ENCODE results near the gene CTXN1.
"Not testable (repeated sequence)": the region's sequence is repeated elsewhere in the genome, so short reads cannot be mapped to it uniquely, and the experiment has no call there.

Gene CTXN1

GRCh38 chr19:7924651-7925170 is 1.2 kb downstream of the CTXN1 start:
- no peak for DNase-seq

GRCh38 chr19:7924241-7924640 is 1.7 kb downstream of the CTXN1 start:
- DNase-seq: no peak

DNA sequence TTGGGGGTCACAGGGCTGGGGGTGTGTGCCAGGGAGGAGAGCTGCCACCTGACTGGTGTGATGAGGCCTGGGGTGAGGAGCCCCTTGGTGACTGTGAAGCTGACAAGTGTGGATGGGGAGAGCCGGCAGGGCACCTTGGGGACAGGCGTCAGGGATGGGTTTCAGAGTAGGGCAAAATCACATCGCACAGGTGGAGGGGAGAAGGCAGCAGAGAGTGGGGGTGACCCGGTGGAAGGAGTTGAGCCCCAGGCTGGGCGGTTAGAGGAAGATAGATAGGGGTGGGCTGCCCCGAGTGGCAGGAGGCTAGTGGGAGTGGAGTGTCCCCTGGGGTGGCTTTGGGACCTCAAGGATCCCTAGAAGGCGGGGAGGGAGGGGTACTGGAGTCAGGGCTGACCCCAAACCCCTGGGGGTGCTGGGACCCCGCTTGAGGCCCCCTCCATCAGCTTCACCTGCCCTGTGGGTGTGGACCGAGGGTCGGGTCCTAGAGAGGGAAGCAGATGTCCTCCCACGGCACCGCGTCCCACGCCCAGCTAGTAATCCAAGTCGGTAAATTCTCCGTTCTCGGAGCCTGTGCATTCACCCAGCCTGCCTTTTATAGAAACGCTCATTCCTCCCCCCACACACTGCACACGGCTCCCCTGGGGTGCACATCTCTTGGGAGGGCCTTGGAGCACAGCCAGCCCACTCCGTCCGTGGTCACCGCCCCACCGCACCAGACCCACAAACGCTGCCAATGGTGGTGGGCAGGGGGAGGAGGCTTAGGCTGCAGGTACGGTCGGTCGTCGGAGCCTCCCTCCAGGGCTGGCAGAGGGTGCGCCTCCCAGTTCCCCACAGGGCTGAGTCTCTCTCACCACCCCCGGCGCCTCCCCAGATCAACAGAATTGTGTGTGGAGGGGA is 2.4 kb downstream of the CTXN1 start:
- DNase-seq: no peak

DNA sequence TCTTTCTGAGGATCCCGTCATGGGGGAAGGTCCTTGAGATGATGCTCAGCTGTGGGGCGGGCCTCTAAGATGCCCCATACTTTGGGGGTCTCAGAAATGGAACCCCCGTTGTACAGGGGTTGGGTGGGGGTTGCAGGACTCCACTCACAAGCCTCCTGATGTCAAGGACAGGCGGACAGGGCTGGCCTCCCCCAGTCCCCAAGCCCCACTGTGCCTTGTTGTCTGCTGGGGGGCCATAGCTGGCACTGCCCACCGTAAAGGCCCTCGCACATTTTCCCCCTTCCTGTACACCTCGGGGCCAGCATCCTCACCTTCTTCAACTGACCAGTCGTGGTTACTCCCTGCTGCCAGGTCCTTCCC is 3.1 kb downstream of the CTXN1 start:
- DNase-seq: no peak

GRCh38 chr19:7921967-7922835 is 3.7 kb downstream of the CTXN1 start:
- no peak for DNase-seq

DNA sequence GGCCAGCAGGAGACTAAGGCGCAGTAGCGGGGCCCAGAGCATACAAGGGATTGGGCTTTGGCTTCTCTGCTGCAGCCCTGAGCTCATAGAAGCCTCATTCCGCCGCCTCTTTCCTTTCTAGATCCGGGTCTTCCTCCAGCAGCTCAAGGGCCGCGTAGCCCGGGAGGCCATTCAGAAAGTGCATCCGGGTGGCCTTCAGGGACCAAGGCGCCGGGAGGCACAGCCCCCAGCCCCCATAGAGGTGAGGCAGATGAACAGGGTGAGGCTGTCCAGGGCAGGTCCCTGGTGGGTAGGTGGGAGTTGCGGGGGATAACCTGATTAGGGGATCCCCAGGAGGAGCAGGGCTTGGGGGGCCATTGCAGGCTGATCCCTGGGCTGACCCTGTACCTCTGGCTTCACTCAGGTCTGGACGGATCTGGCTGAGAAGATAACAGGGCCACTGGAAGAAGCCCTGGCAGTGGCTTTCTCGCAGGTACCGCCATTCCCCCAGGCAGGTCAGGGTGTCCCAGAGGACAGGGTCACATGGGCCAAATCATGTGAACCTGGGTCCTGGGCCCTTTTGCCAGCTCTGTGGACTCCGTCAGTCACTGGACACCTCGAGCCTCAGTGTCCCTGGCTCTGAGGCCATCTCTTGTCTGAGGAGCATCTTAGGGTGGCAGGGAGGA is 4.5 kb downstream of the CTXN1 start:
- no peak for DNase-seq

DNA sequence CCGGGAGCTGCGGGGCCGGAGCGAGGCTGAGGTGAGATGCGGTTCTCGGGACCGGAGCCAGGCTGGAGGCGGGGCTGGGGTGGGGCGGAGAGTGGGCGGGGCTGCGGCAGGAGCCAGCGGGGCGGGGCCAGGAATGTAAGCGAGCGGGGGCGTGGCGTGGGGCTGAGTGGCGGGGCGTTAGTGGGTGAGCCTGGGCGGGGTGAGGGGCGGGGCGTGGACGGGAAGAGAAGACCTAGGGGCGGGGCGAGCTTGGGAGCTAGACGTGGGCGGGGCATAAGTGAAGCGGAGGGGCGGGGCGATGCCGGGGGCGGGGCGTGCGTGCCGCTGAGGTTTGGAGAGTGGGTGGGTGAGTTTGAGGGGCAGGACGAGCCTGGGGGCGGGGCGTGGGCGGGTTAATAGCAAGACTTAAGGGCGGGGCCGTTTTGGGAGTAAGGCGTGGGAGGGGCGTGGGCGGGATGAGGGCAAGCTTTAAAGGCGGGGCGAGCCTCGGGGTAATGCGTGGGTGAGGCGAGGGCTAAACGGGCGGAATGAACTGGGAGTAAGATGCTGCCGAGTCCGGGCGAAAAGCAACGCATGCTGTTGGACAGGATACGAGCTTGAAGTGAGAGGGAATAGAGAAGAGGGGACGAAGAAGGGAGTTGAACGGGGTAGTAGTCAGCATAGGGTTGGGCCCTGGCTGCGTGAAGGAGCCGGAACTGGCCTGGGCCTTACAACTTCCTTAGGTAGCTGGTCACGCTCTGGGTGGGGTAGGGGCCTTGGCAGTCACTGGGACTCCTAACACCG is 5.2 kb downstream of the CTXN1 start:
- DNase-seq: peak; percentile 99

DNA sequence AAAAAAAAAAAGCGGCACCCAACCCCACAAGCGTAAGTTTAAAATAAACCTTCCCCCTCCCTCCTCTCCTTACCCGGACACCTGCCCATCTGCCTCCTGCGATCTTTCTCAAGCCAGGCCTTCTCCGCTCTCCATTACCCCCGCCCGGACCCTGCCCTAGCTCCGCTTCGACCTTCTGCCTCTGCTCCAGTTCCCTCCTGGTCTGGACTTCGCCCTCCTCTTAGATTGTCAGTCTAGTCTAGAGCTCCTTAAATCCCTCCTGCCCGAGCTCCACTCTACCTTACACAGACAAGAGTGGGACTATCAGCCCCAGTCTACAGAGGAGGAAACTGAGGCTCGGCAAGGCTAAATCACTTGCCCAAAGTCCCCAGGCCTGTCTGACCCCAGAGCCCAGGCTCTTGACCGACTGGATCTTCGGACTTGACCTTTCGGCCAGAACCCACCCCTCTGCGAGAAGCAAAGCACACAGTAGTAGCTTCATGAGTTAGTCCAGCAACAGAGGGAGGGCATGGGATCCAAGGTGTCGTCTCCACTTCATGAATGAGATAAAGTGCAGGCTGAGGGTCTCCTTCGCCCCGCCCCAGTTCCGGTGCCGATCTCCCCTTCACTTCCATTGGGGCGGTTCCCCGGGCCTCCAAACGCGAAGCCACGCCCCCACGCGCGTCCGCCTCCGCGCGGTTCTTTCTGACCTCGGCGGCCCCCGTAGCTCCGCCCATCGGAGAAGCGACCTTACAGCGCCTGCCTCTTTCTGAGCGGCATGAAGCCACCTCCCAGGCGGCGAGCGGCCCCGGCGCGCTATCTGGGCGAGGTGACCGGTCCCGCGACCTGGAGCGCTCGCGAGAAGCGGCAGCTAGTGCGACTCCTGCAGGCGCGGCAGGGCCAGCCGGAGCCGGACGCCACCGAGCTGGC is 6.1 kb downstream of the CTXN1 start, which contains the start of gene SNAPC2:
Gene SNAPC2, plus strand, starts transcription at position 729 of the 909 bp plus-strand sequence. Its CDS starts 29 bp downstream, at position 758.
- peak; percentile 98 for DNase-seq

DNA sequence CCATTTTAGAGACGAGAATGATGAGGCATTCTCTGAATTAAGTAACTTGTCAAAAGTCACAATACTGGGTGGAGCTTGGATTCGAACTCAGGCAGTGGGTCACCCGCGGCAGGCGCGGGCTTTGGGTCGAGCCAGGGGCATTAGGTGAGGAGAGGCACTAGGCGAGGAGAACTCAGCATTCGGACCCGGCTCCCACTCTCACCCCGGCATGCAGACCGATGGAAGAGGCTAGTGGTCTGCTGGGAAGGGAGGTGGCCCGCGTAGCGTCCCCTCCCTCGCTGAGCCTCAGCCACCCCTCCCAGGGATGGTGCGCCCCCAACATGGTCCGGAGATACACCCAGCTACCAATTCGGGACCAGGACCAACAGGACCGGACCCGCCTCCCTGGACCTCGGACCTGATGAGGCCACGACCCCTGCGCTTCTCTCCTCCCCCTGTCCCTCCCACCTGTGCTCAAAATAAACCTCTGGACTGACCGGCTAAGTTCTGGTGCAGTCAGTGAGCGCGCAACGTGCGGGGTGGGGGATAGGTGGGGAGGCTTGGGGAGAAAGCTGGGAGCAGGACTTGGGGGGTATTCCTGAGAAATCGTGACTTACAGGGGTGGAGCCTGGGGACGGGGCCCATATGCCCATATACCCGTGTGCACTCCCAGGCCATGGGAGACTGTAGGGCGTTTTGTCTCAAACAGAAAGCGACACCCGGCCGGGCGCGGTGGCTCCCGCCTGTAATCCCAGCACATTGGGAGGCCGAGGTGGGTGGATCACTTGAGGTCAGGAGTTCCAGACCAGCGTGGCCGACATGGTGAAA is 7.1 kb downstream of the CTXN1 start:
- DNase-seq: no peak

DNA sequence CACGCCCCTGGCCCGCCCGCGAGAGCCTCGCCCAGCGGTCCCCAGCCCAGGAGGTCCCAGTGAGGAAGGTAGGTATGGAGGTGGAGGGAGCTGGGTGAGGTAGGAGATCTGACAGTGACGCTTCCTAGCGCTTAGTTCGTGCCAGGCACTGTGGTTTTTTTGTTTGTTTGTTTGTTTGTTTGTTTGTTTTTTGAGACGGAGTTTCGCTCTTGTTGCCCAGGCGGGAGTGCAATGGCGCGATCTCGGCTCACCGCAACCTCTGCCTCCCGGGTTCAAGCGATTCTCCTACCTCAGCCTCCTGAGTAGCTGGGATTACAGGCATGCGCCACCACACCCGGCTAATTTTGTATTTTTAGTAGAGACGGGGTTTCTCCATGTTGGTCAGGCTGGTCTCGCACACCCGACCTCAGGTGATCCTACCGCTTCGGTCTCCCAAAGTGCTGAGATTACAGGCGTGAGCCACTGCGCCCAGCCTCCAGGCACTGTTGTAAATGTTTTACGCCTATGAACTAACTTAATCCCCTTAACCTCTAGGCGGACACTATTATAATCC is 7.8 kb downstream of the CTXN1 start:
- DNase-seq: not testable (repeated sequence)

DNA sequence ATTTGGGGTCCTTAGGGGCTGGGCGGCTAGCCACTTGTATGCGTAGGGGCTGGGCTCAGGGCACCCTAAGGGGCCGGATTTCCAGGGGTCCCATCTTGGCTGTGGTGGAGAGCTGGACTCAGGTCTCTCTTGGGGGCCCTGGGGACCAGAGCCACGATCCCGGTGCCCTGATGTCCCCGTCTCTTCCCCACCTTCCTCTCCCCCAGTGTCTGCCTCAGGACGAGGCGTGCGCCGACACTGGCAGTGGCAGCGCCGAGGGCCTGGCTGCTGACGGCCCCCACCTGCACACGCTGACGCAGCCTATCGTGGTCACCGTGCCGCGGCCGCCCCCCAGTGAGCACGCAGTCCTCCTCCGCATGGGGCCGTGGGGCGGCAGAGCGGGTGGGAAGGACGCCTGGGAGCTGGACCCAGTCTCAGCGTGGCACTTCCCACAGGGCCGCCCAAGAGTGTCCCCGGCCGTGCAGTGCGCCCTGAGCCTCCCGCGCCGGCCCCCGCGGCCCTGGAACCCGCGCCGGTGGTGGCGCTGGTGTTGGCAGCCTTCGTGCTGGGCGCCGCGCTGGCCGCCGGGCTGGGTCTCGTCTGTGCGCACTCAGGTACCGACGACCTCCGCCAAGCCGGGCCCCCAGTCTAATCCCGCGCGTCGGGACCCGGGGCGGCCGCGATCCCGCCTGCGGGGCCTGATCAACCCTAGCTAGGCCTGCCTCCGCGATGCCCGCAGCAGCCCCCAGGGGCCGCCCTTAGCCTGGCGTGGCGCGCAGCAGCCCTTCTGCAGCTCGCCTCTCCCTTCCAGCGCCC is 8.5 kb downstream of the CTXN1 start:
- DNase-seq: peak; percentile 78

DNA sequence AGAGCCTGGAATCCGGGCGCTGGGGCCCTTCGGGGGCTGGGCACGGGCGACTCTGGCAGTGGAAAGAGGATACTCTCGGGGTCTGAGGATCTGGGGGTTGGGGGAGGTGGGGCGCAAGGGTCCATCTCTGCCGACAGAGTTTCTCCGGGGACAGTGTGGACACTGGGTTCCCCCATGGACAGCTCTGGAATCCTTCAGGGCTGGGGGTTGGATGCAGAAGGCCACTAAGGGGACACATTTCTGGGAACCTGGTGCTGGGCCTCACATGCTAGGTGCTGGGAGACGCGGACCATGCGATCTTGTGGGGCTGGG is 9.0 kb downstream of the CTXN1 start:
- no peak for DNase-seq

GRCh38 chr19:7916103-7916954 is 9.6 kb downstream of the CTXN1 start:
- peak; percentile 85 for DNase-seq

DNA sequence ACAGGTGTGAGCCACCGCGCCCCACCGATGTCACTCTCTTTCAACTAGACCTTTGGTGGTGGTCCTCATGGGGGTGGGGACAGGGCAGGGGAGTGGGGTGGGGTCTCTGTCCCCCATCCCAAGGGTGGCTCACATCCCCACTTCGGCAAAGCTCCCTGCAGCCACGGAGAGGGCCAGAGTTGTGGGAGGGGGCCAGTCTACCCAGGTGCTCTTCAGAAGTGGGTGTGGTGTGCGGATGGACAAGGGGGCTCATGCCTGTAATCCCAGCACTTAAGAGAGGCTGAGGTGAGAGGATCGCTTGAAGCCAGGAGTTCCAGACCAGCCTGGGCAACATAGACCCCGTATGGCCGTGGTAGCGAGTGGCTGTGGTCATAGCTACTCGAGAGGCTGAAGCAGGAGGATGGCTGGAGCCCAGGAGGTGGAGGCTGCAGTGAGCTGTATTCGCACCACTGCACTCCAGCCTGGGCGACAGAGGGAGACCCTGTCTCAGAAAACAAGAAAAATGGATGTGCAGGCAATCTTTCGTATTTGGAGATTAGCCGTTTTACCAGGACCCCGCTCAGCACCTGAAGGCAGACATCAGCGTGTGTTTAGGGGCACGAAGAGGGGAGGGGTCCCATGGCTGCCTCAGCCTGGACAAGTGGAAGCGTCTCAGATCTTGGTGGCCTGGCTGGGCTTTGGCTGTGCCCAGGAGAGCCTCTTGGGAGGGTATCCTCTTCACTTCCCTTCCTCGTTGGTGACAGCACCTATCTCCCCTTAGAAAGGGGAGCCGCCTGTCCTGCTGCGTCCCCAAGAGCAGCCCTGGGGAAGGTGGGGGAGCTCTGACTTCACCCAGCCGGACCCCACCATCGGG is 10.5 kb downstream of the CTXN1 start:
- no peak for DNase-seq

DNA sequence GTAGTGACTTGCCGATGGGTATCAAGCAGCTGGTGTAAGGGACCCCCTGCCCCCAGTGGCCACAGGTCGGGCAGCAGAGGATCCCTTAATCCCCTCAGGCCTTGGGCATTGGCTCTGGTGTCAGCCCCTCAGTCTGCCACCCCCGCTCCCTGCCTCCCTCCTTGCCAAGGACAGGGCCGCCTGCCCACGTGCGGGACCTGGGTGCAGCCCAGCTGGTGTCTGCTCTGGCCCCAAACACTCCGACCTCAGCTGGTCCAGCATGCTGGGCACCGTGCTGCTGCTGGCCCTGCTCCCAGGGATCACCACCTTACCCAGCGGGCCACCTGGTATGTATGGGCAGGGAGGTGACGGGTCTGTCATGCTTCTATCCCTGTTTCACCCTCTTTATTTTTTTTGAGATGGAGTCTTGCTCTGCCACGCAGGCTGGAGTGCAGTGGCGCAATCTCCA is 11.3 kb downstream of the CTXN1 start, which contains the start of gene TGFBR3L:
Gene TGFBR3L, plus strand, starts transcription at position 233 of the 448 bp plus-strand sequence.
- no peak for DNase-seq

DNA sequence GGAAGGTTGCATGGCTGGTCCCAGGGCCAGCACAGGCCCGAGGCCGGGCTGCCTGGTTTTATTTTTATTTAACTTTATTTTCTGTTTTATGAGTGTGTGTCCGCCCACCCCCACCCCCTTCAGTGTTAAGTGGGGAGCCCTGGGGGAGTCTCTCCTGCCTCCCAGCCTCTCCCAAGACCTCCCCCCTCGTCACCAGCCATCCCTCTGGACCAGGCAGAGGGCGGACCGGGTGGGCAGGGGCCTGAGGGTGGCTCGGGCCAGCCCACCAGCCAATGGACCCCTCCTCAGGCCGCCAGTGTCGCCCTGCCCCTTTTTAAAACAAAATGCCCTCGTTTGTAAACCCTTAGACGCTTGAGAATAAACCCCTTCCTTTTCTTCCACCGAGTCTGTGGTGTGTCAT is 11.8 kb downstream of the CTXN1 start:
- DNase-seq: no peak

DNA sequence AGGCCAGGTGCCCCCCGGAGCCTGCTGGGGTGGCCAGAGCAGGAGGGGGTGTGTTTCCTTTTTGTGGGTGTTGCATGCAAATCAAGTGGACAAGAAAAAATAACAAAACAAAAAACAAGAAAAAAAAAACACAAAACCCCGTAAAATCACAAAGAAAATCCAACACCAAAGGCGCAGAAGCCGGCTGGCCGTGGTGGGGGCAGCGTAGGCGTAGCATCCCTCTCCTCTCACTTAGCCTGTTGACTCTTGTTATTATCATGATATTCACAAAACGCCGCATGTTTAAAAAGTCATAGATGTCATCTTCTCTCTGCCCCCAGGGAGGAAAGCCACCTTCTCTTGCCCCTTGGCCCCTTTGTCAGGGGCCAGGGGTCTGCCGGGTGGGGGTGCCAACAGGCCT is 12.3 kb downstream of the CTXN1 start:
- DNase-seq: no peak

Data from activated CD8-positive, alpha-beta memory T cell treated with anti-CD3 and anti-CD28 coated beads, Interleukin-2, amount 50 U/mL, for 48 hours (primary cell).